ENCODE measurements around the gene CREB1. TPM values are rescaled to one million over a fixed set of nuclear protein-coding genes. Genes with fewer than 3 reads are reported as not detected.

The CREB1 gene
- total RNA-seq, 1 experiment from 2014 or later: 81.4 TPM

DNA sequence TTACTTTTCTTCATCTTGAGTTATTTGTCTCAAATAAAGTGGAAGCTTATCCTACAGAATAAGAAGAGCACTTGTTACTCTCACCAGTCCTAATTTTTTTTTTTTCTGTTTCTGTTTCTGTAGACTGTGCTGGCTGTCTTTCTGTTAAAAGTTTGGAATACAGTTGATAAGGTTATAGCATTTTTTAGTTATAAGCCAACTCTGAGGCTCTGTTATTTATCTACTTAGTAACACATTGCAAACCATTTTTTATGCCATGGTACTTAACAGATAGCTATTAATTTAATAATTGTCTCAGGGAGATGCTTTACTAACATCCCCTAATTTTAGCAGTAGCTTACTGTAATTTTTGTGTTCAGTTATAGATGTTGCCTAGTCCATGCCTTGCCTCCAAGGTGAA lies 37.9 kb downstream of the CREB1 start:
- no peaks in the 10 kb centered on the region for H3K27me3 Mint-ChIP-seq (ENCODE audit: unreplicated experiment)
- BruUV-seq (replicated peaks): no TSS peak
- no peaks in the 10 kb centered on the region for H3K4me1 Mint-ChIP-seq (ENCODE audit: low read depth, unreplicated experiment)
- no peaks in the 10 kb centered on the region for H3K9me3 Mint-ChIP-seq (ENCODE audit: low read depth, unreplicated experiment)
- TF ChIP-seq, protein P1, sequence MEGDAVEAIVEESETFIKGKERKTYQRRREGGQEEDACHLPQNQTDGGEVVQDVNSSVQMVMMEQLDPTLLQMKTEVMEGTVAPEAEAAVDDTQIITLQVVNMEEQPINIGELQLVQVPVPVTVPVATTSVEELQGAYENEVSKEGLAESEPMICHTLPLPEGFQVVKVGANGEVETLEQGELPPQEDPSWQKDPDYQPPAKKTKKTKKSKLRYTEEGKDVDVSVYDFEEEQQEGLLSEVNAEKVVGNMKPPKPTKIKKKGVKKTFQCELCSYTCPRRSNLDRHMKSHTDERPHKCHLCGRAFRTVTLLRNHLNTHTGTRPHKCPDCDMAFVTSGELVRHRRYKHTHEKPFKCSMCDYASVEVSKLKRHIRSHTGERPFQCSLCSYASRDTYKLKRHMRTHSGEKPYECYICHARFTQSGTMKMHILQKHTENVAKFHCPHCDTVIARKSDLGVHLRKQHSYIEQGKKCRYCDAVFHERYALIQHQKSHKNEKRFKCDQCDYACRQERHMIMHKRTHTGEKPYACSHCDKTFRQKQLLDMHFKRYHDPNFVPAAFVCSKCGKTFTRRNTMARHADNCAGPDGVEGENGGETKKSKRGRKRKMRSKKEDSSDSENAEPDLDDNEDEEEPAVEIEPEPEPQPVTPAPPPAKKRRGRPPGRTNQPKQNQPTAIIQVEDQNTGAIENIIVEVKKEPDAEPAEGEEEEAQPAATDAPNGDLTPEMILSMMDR (IDR thresholded peaks at IDR 0.05; ENCODE audit: unreplicated experiment): no peak
- H3K36me3 Mint-ChIP-seq (ENCODE audit: insufficient read depth, unreplicated experiment): peaks cover 55% of the 10 kb centered on the region
- no peak overlapping the region for H3K27ac Mint-ChIP-seq (ENCODE audit: unreplicated experiment)
- CTCF ChIA-PET: interaction anchor here (0.6 to 0.7 kb wide), 2 partner anchors 137 to 184 kb away, joined by 3 read pairs; no protein-coding TSS in a partner anchor
- no peak for DNase-seq
- no peak overlapping the region for H3K4me3 Mint-ChIP-seq (ENCODE audit: low read depth, unreplicated experiment)
- intact Hi-C loops (cut with micrococcal nuclease; ENCODE audit: unreplicated experiment): no loop called here

DNA sequence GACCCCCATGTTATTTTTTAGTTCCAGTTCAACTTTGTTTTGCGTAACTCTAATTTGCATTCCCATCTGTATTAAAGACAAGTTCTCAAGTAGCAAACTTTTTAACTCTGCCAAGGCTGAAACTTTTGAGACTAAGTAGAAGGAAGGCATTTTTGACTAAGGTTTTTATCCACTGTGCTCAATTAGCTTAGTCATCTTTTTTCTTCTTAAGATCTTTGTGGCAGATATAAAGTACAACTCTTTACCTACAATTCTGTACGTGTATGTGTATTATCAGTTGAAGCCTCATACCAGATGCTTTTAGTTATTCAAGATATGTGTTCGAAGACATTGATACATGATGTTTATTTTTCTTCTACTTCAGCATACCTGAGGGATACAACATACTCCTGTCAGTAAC lies 41.6 kb downstream of the CREB1 start:
- Mint-ChIP-seq H3K4me1 (ENCODE audit: low read depth, unreplicated experiment) (no peaks in the 10 kb centered on the region), H3K27ac (ENCODE audit: unreplicated experiment) (no peak overlapping the region), H3K27me3 (ENCODE audit: unreplicated experiment) (no peaks in the 10 kb centered on the region), H3K4me3 (ENCODE audit: low read depth, unreplicated experiment) (no peak overlapping the region), H3K36me3 (ENCODE audit: insufficient read depth, unreplicated experiment) (peaks cover 48% of the 10 kb centered on the region), H3K9me3 (ENCODE audit: low read depth, unreplicated experiment) (no peaks in the 10 kb centered on the region)
- intact Hi-C loops (cut with micrococcal nuclease; ENCODE audit: unreplicated experiment): no loop called here
- TF ChIP-seq, protein P1 (IDR thresholded peaks at IDR 0.05; ENCODE audit: unreplicated experiment): no peak
- no TSS peak for BruUV-seq (replicated peaks)
- DNase-seq: no peak
- CTCF ChIA-PET: interaction anchor here (0.7 kb wide), 1 partner anchor 501 kb away, joined by 6 read pairs; no protein-coding TSS in a partner anchor

DNA sequence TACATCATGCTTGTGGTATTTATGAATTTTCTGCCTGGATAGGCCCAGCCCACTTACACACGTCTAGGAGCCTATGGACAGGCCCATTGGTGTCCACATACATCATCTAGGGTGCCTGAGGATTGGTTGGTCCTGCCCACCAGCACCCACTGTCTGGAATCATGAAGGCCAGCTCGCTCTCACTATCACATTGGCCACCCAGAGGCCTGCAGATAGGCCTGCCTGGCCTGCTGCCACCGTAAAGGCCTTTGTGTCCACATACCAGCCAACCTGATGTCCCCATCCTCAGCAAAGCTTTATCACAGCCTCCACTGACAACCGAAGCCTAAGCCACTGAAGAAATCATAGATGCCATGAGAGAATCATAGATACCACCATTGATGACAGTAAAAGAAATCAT lies 55.2 kb downstream of the CREB1 start:
- H3K27me3 Mint-ChIP-seq (ENCODE audit: unreplicated experiment): no peaks in the 10 kb centered on the region

DNA sequence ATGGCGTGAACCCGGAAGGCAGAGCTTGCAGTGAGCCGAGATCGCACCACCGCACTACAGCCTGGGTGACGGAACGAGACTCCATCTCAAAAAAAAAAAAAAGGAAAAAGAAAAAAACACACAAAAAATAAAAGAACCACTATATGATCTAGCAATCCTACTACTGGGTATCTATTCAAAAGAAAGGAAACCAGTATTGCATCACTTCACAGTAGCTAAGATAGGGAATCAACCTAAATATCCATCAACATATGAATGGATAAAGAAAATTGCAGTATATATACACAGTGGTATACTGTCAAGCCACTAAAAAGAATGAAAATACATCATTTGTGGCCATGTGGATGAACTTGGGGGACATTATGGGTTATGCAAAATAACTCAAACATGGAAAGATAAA lies 57.5 kb downstream of the CREB1 start:
- no peaks in the 10 kb centered on the region for H3K27me3 Mint-ChIP-seq (ENCODE audit: unreplicated experiment)
- TF ChIP-seq, protein P1 (IDR thresholded peaks at IDR 0.05; ENCODE audit: unreplicated experiment): no peak
- BruUV-seq (replicated peaks): no TSS peak
- H3K4me1 Mint-ChIP-seq (ENCODE audit: low read depth, unreplicated experiment): no peaks in the 10 kb centered on the region
- CTCF ChIA-PET: no interaction called here
- H3K9me3 Mint-ChIP-seq (ENCODE audit: low read depth, unreplicated experiment): no peaks in the 10 kb centered on the region
- H3K4me3 Mint-ChIP-seq (ENCODE audit: low read depth, unreplicated experiment): no peak overlapping the region
- no peak for DNase-seq
- peak overlapping the region; percentile 6 for H3K27ac Mint-ChIP-seq (ENCODE audit: unreplicated experiment)
- intact Hi-C loops (cut with micrococcal nuclease; ENCODE audit: unreplicated experiment): no loop called here
- peaks cover 32% of the 10 kb centered on the region for H3K36me3 Mint-ChIP-seq (ENCODE audit: insufficient read depth, unreplicated experiment)

More for the DNA sequence above, 55.2 kb downstream of the CREB1 start:
- H3K4me3 Mint-ChIP-seq (ENCODE audit: low read depth, unreplicated experiment): no peak overlapping the region
- H3K36me3 Mint-ChIP-seq (ENCODE audit: insufficient read depth, unreplicated experiment): peaks cover 34% of the 10 kb centered on the region
- no peaks in the 10 kb centered on the region for H3K9me3 Mint-ChIP-seq (ENCODE audit: low read depth, unreplicated experiment)
- intact Hi-C loops (cut with micrococcal nuclease; ENCODE audit: unreplicated experiment): no loop called here
- TF ChIP-seq, protein P1 (IDR thresholded peaks at IDR 0.05; ENCODE audit: unreplicated experiment): no peak
- no peaks in the 10 kb centered on the region for H3K4me1 Mint-ChIP-seq (ENCODE audit: low read depth, unreplicated experiment)
- CTCF ChIA-PET: no interaction called here
- H3K27ac Mint-ChIP-seq (ENCODE audit: unreplicated experiment): no peak overlapping the region
- no TSS peak for BruUV-seq (replicated peaks)
- DNase-seq: no peak

All from Calu3 (cell line).